RPMI8226 (cell line): ENCODE data around the gene SPATA31A1.
"Not testable (repeated sequence)": the region's sequence is repeated elsewhere in the genome, so short reads cannot be mapped to it uniquely, and the experiment has no call there.

Source experiments
- DNase-seq: peaks from one replicate; pipeline ENCODE4 v3.0.0-alpha.2; 2015

Gene SPATA31A1

DNA sequence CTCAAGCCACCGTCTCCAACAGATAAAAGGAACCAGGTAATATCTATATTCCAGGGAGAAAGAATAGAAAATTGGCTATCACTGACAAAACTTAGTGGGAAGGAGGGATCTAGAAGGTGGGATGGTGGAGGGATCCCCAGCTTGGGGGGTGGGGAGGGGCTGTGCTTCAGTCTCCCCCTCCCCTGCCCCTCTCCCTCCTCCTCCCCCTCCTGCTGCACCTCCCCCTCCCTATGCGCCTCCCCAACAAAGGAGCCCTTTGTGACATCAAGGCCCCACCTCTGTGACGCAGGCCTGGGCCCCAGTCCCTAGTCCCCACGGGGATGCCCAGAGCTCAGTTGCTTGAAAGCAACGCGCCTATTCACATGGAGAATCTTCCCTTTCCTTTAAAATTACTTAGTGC is at the start of gene SPATA31A1:
Gene SPATA31A1, plus strand, starts transcription at position 301 of the 400 bp plus-strand sequence. Its CDS starts 62 bp downstream, at position 363.
- not testable (repeated sequence) for DNase-seq

DNA sequence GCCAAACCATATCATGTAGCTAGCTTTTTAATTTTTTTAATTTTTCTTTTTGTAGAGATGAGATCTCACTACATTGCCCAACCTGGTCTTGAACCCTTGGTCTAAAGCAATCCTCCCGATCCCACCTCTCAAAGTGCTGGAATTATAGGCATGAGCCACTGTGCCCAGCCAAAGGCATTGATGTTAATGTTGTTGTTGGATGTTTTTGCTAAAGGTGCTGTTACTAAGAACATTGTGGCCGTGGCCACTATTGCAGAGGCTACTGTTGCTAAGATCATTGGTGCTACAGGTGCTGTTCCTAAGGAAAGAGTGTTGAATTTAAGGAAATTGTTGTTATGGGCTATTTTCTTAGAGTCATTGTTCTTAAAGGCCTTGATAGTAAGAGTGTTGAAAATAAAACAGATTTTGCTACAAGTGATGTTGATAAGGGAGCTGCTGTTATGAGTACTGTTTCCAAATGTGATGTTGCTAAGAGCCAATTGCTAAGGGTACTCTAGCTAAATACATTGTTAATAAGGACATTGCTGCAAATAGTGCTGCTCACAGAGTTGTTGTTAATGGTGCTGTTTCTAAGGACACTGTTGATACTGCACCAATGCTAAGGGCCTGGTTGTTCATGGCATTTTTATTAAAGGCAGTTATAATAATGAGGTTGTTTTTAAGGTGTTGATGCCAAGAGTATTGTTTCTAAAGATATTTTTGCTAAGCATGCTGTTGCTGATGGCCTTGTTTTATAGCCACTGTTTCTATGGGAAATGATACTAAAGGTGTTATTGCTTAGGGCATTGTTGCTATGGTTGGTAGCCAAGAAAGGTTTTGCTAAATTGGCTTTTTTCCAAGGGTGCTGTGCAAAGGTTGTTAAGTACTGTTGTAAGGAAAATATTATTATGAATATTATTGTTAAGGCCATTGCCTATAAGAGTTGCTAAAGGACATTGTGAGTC is 52.1 kb downstream of the SPATA31A1 start:
- not testable (repeated sequence) for DNase-seq

DNA sequence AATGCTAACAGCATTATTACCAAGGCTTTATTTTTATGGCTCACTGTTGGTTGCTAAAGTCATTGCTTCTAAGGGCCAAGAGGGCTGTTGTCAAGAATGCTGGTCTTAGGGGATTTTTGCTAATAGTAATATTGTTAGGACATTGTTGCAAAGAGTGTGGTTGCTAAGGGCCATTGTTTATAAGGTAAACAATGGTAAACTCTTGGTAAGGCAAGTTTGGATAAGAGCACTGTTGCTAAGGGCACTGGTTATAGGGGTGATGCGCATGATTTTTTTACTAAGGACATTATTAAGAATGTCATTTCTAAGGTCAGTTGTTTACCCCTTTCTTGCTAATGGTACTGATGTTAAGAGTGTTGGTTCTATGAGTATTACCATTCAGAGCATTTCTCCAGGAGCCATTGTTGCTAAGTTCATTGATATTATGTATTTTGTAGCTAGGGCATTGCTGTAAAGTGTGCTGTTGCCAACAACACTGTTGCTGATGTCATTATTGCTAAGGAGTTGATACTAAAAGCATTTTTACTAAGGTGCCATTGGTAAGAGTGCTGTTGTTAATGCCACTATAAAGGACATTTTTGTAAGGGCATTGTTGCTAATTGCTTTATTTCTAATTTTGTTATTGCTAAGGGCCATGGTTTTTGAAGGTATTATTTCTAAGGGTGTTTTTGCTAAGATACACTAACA is 55.9 kb downstream of the SPATA31A1 start:
- DNase-seq = not testable (repeated sequence)
